H9 (cell line): ENCODE data around the gene PIEZO2. TPM values are rescaled to one million over a fixed set of nuclear protein-coding genes. Genes with fewer than 3 reads are reported as not detected.

Experiments
- DNase-seq: peaks from one replicate; pipeline ENCODE4 v3.0.0-alpha.2; 2017
- H2AFZ ChIP-seq: one replicate; pipeline ENCODE4 v1.6.1; 2013; ENCODE audit warnings: mild to moderate bottlenecking, low read length, control low read depth, moderate library complexity
- H2AK5ac ChIP-seq: 2 replicates; pipeline ENCODE4 v1.6.1; 2013; ENCODE audit warnings: low read length, control low read depth, mixed read lengths; ENCODE audit not compliant: insufficient read length
- H2BK120ac ChIP-seq: one replicate; pipeline ENCODE4 v1.6.1; 2013; ENCODE audit warnings: low read depth, mild to moderate bottlenecking, low read length, control low read depth, inconsistent platforms; ENCODE audit not compliant: poor library complexity, severe bottlenecking
- H2BK12ac ChIP-seq: 2 replicates; pipeline ENCODE4 v1.6.1; 2013; ENCODE audit warnings: low read length, control low read depth, mixed read lengths, low read depth; ENCODE audit not compliant: insufficient read length
- H2BK15ac ChIP-seq: 2 replicates; pipeline ENCODE4 v1.6.1; 2013; ENCODE audit warnings: low read depth, low read length, control low read depth
- H2BK20ac ChIP-seq: one replicate; pipeline ENCODE4 v1.6.1; 2013; ENCODE audit warnings: low read depth, mild to moderate bottlenecking, low read length, control low read depth, inconsistent platforms; ENCODE audit not compliant: poor library complexity, severe bottlenecking
- H2BK5ac ChIP-seq: 2 replicates; pipeline ENCODE4 v1.6.1; 2013; ENCODE audit warnings: low read length, control low read depth, mixed read lengths; ENCODE audit not compliant: insufficient read length
- H3K14ac ChIP-seq: 2 replicates; pipeline ENCODE4 v1.6.1; 2013; ENCODE audit warnings: low read length, control low read depth; ENCODE audit not compliant: insufficient read depth
- H3K18ac ChIP-seq: 2 replicates; pipeline ENCODE4 v1.6.1; 2013; ENCODE audit warnings: low read depth, mild to moderate bottlenecking, mixed read lengths, low read length, control low read depth; ENCODE audit not compliant: insufficient read length
- H3K23ac ChIP-seq: 2 replicates; pipeline ENCODE4 v1.6.1; 2013; ENCODE audit warnings: low read length, control low read depth, mixed read lengths, low read depth; ENCODE audit not compliant: insufficient read length
- H3K23me2 ChIP-seq: 2 replicates; pipeline ENCODE4 v1.6.1; 2013; ENCODE audit warnings: low read depth, mild to moderate bottlenecking, mixed read lengths, low read length, control low read depth; ENCODE audit not compliant: insufficient read length, poor library complexity, severe bottlenecking
- H3K27ac ChIP-seq: 2 replicates; pipeline ENCODE4 v1.5.1; 2013; ENCODE audit warnings: low read length, control low read depth, mixed read lengths, low read depth; ENCODE audit not compliant: insufficient read length
- H3K27me3 ChIP-seq: 2 replicates; pipeline ENCODE4 v1.6.1; 2013; ENCODE audit warnings: low read length, control low read depth, inconsistent platforms; ENCODE audit not compliant: insufficient read depth
- H3K4ac ChIP-seq: 2 replicates; pipeline ENCODE4 v1.6.1; 2013; ENCODE audit warnings: low read depth, mild to moderate bottlenecking, control low read depth, inconsistent platforms, low read length, moderate library complexity
- H3K4me1 ChIP-seq: 2 replicates; pipeline ENCODE4 v1.6.1; 2013; ENCODE audit warnings: low read length, control low read depth, inconsistent platforms; ENCODE audit not compliant: insufficient read depth
- H3K4me2 ChIP-seq: 2 replicates; pipeline ENCODE4 v1.6.1; 2013; ENCODE audit warnings: low read length, control low read depth, mixed read lengths; ENCODE audit not compliant: insufficient read length, insufficient read depth
- H3K56ac ChIP-seq: 2 replicates; pipeline ENCODE4 v1.6.1; 2013; ENCODE audit warnings: low read depth, mild to moderate bottlenecking, mixed read lengths, low read length, control low read depth; ENCODE audit not compliant: insufficient read length
- H3K79me1 ChIP-seq: 2 replicates; pipeline ENCODE4 v1.6.1; 2013; ENCODE audit warnings: low read depth, mild to moderate bottlenecking, moderate library complexity, low read length, control low read depth, inconsistent platforms; ENCODE audit not compliant: insufficient read depth, poor library complexity, severe bottlenecking
- H3K79me2 ChIP-seq: 2 replicates; pipeline ENCODE4 v1.6.1; 2013; ENCODE audit warnings: low read length, control low read depth, inconsistent platforms; ENCODE audit not compliant: insufficient read depth
- H3K9ac ChIP-seq: 2 replicates; pipeline ENCODE4 v1.6.1; 2013; ENCODE audit warnings: low read length, control low read depth, mixed read lengths; ENCODE audit not compliant: insufficient read length; ENCODE audit errors: extremely low read depth
- H3K9me3 ChIP-seq: one replicate; pipeline ENCODE4 v1.6.1; 2013; ENCODE audit warnings: low read depth, low read length, inconsistent platforms; ENCODE audit not compliant: control insufficient read depth
- H3T11ph ChIP-seq: one replicate; pipeline ENCODE4 v1.6.1; 2013; ENCODE audit warnings: mild to moderate bottlenecking, low read length, control low read depth, inconsistent platforms
- H4K20me1 ChIP-seq: one replicate; pipeline ENCODE4 v1.6.1; 2013; ENCODE audit not compliant: control insufficient read depth, insufficient read length, insufficient read depth
- H4K5ac ChIP-seq: 2 replicates; pipeline ENCODE4 v1.6.1; 2013; ENCODE audit warnings: low read depth, mild to moderate bottlenecking, mixed read lengths, low read length, control low read depth; ENCODE audit not compliant: insufficient read length
- H4K8ac ChIP-seq: replicated peaks from 2 replicates; pipeline ENCODE4 v1.6.1; 2013; ENCODE audit warnings: low read length, control low read depth, mixed read lengths, low read depth; ENCODE audit not compliant: insufficient read length
- H4K91ac ChIP-seq: 2 replicates; pipeline ENCODE4 v1.6.1; 2013; ENCODE audit warnings: low read depth, mild to moderate bottlenecking, moderate library complexity, mixed read lengths, low read length, control low read depth; ENCODE audit not compliant: insufficient read length
- H3K27ac Mint-ChIP-seq, 3 experiments: 2 replicates in 2 of 3; 3 replicates in 1 of 3; pipeline ENCODE4 v1.8.0; 2020 to 2021; ENCODE audit warnings: mixed read lengths in 3 of 3, mild to moderate bottlenecking in 1 of 3, moderate library complexity in 1 of 3
- H3K27me3 Mint-ChIP-seq: 2 replicates; pipeline ENCODE4 v1.8.0; 2021; ENCODE audit warnings: low read depth, mild to moderate bottlenecking, moderate library complexity, mixed read lengths
- H3K36me3 Mint-ChIP-seq, 3 experiments: 2 replicates in 2 of 3; 3 replicates in 1 of 3; pipeline ENCODE4 v1.8.0; 2020 to 2021; ENCODE audit warnings: low read depth in 3 of 3, mixed read lengths in 3 of 3; ENCODE audit not compliant: insufficient read depth in 1 of 3
- H3K4me1 Mint-ChIP-seq, 2 experiments: 2 replicates each; pipeline ENCODE4 v1.8.0; 2020; ENCODE audit warnings: mixed read lengths in 2 of 2
- H3K4me3 Mint-ChIP-seq, 2 experiments: 2 replicates in 1 of 2; 3 replicates in 1 of 2; pipeline ENCODE4 v1.8.0; 2020 to 2021; ENCODE audit warnings: mild to moderate bottlenecking in 2 of 2, mixed read lengths in 2 of 2, moderate library complexity in 1 of 2
- H3K9me3 Mint-ChIP-seq, 2 experiments: 2 replicates in 1 of 2; 3 replicates in 1 of 2; pipeline ENCODE4 v1.8.0; 2020; ENCODE audit warnings: mild to moderate bottlenecking in 2 of 2, mixed read lengths in 2 of 2, moderate library complexity in 1 of 2
- WGBS: extraction: QIAGEN DNeasy Blood & Tissue Kit; methylation state at CpG from one replicate; pipeline ENCODE4 v1.1.7; 2013; ENCODE audit warnings: missing lambda C conversion rate, low lambda C conversion rate, mixed read lengths; ENCODE audit not compliant: insufficient read length; ENCODE audit errors: extremely low coverage; 5-methylcytosine and 5-hydroxymethylcytosine counted together
- total RNA-seq: library from RNA; stranded (reverse); gene quantifications from 2 replicates; pipeline ENCODE4 v1.2.1, GENCODE V29; 2021
- TF ChIP-seq, protein P1 (sequence below): fragments of 200-600 bp; sonication (generic); conservative IDR thresholded peaks from 3 replicates; pipeline ENCODE4 v1.8.0; 2021; ENCODE audit warnings: antibody characterized with exemption, mild to moderate bottlenecking

Gene PIEZO2
- total RNA-seq, 1 experiment from 2014 or later = 3.9 TPM

DNA sequence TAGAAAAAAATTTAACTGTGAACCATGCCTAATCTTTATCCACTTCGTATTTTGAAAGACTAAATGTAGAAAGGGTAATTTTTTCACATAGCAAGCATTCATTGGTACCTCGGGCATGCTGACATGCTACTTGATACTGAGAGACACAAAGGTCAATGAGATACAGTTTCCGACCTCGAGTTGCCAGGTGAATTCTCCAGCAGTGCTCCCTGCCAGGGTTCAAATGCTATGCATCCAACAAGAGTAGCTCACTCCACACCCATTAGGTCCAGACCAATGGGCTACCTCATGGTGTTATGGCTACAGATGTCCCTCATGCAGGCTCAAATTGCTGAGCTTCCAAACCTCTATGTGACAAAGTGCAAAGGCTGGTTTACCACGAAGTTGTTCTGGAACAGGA, 305.8 kb downstream of the PIEZO2 start:
- H3K23me2 ChIP-seq = no peaks in the 10 kb centered on the region
- Mint-ChIP-seq H3K4me1 (peaks cover 15 to 17% of the 10 kb centered on the region in 2 experiments), H3K36me3 (peaks cover 8 to 12% (median 10%) of the 10 kb centered on the region in 3 experiments), H3K27ac (no peak overlapping the region), H3K27me3 (no peaks in the 10 kb centered on the region), H3K9me3 (peaks cover 5 to 8% of the 10 kb centered on the region in 2 experiments), H3K4me3 (no peak overlapping the region)
- no peak overlapping the region for H4K91ac ChIP-seq
- no peak overlapping the region for H3T11ph ChIP-seq
- H2BK120ac ChIP-seq = no peak overlapping the region
- no peak overlapping the region for H2BK15ac ChIP-seq
- H2BK12ac ChIP-seq = no peak overlapping the region
- H3K18ac ChIP-seq = no peak overlapping the region
- H3K9ac ChIP-seq = no peak overlapping the region
- H3K56ac ChIP-seq = no peak overlapping the region
- H3K4ac ChIP-seq = no peak overlapping the region
- no peak overlapping the region for H4K8ac ChIP-seq
- H3K79me1 ChIP-seq = no peaks in the 10 kb centered on the region
- H3K9me3 ChIP-seq = no peaks in the 10 kb centered on the region
- no peaks in the 10 kb centered on the region for H3K27me3 ChIP-seq
- no peak overlapping the region for H4K5ac ChIP-seq
- peaks cover 6% of the 10 kb centered on the region; the same call in 1 of the 2 replicates for H3K4me1 ChIP-seq
- no peak for DNase-seq
- no peak overlapping the region for H3K27ac ChIP-seq
- no peaks in the 10 kb centered on the region for H3K79me2 ChIP-seq
- no peak overlapping the region for H3K23ac ChIP-seq
- no peak overlapping the region for H3K4me2 ChIP-seq
- H2AFZ ChIP-seq = no peak overlapping the region
- no peak overlapping the region for H2AK5ac ChIP-seq
- H2BK5ac ChIP-seq = no peak overlapping the region
- no CpG with 5 or more reads among the region's 5 CpGs for WGBS
- no peak overlapping the region for H2BK20ac ChIP-seq
- H4K20me1 ChIP-seq = no peaks in the 10 kb centered on the region
- no peak overlapping the region for H3K14ac ChIP-seq
- TF ChIP-seq, protein P1, sequence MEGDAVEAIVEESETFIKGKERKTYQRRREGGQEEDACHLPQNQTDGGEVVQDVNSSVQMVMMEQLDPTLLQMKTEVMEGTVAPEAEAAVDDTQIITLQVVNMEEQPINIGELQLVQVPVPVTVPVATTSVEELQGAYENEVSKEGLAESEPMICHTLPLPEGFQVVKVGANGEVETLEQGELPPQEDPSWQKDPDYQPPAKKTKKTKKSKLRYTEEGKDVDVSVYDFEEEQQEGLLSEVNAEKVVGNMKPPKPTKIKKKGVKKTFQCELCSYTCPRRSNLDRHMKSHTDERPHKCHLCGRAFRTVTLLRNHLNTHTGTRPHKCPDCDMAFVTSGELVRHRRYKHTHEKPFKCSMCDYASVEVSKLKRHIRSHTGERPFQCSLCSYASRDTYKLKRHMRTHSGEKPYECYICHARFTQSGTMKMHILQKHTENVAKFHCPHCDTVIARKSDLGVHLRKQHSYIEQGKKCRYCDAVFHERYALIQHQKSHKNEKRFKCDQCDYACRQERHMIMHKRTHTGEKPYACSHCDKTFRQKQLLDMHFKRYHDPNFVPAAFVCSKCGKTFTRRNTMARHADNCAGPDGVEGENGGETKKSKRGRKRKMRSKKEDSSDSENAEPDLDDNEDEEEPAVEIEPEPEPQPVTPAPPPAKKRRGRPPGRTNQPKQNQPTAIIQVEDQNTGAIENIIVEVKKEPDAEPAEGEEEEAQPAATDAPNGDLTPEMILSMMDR = no peak
